ENCODE measurements around the gene GSDME.

GRCh38 chr7:24706211-24707170 lies 50.8 kb downstream of the GSDME start:
- TF ChIP-seq PATZ1 (CRISPR knock-in tag; IDR thresholded peaks at IDR 0.05; ENCODE audit: borderline replicate concordance) (no peak), ZFP3 (CRISPR knock-in tag; IDR thresholded peaks at IDR 0.05) (no peak), CREB5 (CRISPR knock-in tag; IDR thresholded peaks at IDR 0.05; ENCODE audit: low read depth) (no peak)

All from SK-N-SH treated with all-trans-retinoic acid at 6 μM for 48 hours (cell line).